Thoracic aorta (tissue), 2 donors: Measurements from ENCODE around the gene HLA-DPB1. TPM values are rescaled to one million over a fixed set of nuclear protein-coding genes. Genes with fewer than 3 reads are reported as not detected.

ENCODE experiments used
- ATAC-seq: fragments of 150-250 bp; one replicate; pipeline ENCODE4 v1.8.0; 2017; ENCODE audit warnings: low read depth; ENCODE audit not compliant: insufficient number of reproducible peaks, low FRiP score
- DNase-seq: peaks from one replicate; pipeline ENCODE4 v3.0.0-alpha.2; 2020; ENCODE audit warnings: low spot score
- H3K27ac ChIP-seq, 2 donors: fragments of 200-600 bp; sonication (generic); 1 replicate in 1 of 2; 2 replicates in 1 of 2; pipeline ENCODE4 v1.5.1; 2016; ENCODE audit warnings: mild to moderate bottlenecking in 2 of 2, moderate library complexity in 2 of 2
- H3K27me3 ChIP-seq: fragments of 200-600 bp; sonication (generic); replicated peaks from 2 replicates; pipeline ENCODE4 v1.6.0; 2016; ENCODE audit warnings: mild to moderate bottlenecking; ENCODE audit not compliant: insufficient read depth
- H3K36me3 ChIP-seq: fragments of 200-600 bp; sonication (generic); one replicate; pipeline ENCODE4 v1.5.1; 2016
- H3K4me1 ChIP-seq, 2 donors: fragments of 200-600 bp; sonication (generic); 1 replicate in 1 of 2; 2 replicates in 1 of 2; pipeline versions ENCODE4 v1.5.1 to v1.6.0; 2016; ENCODE audit warnings: low read depth in 2 of 2, mild to moderate bottlenecking in 1 of 2; ENCODE audit not compliant: control insufficient read depth in 1 of 2
- H3K4me3 ChIP-seq: fragments of 200-600 bp; sonication (generic); 2 replicates; pipeline ENCODE4 v1.5.1; 2016; ENCODE audit warnings: mild to moderate bottlenecking
- H3K9me3 ChIP-seq: fragments of 200-600 bp; sonication (generic); 2 replicates; pipeline ENCODE4 v1.5.1; 2016
- CTCF ChIP-seq: fragments of 200-600 bp; sonication (generic); IDR thresholded peaks from one replicate; pipeline ENCODE4 v1.5.1; 2019; ENCODE audit warnings: antibody characterized with exemption
- total RNA-seq, 2 donors: library from RNA; depleted of rRNA; stranded (reverse); fragments of >200 nt; gene quantifications; one replicate each; pipeline versions ENCODE4 v1.1.0 to v1.2.3, GENCODE V29; 2016

HLA-DPB1 gene
- total RNA-seq, 2 donors from 2014 or later = 78.4 to 112 TPM

- peaks cover 3% of the 10 kb centered on the region for H3K9me3 ChIP-seq
- TF ChIP-seq CTCF = no peak
- H3K36me3 ChIP-seq = no peaks in the 10 kb centered on the region
- H3K27me3 ChIP-seq = peaks cover 4% of the 10 kb centered on the region
- no peak overlapping the region for H3K4me3 ChIP-seq
- no peak for ATAC-seq
- no peak overlapping the region for H3K27ac ChIP-seq
- DNase-seq = no peak
- no peaks in the 10 kb centered on the region for H3K4me1 ChIP-seq
These were observed 41.2 kb upstream of the HLA-DPB1 start for GRCh38 chr6:33034554-33034953.

- Histone ChIP-seq H3K27me3 (peaks cover 4% of the 10 kb centered on the region), H3K9me3 (peaks cover 3% of the 10 kb centered on the region), H3K4me1 (no peaks in the 10 kb centered on the region), H3K36me3 (no peaks in the 10 kb centered on the region), H3K4me3 (no peak overlapping the region), H3K27ac (no peak overlapping the region)
- DNase-seq (no peak), ATAC-seq (no peak)
- TF ChIP-seq CTCF = no peak
These were observed 39.3 kb upstream of the HLA-DPB1 start for GRCh38 chr6:33036535-33036934.

GRCh38 chr6:33040157-33040556 is 35.6 kb upstream of the HLA-DPB1 start:
- TF ChIP-seq CTCF = no peak

GRCh38 chr6:33049323-33050013 is 26.3 kb upstream of the HLA-DPB1 start:
- H3K36me3 ChIP-seq = no peaks in the 10 kb centered on the region
- DNase-seq (no peak), ATAC-seq (no peak)
- H3K4me1 ChIP-seq = no peaks in the 10 kb centered on the region
- no peak for TF ChIP-seq CTCF
- H3K27me3 ChIP-seq = no peaks in the 10 kb centered on the region
- no peaks in the 10 kb centered on the region for H3K9me3 ChIP-seq
- H3K27ac ChIP-seq = no peak overlapping the region
- no peak overlapping the region for H3K4me3 ChIP-seq

More at GRCh38 chr6:33040157-33040556, 35.6 kb upstream of the HLA-DPB1 start:
- Histone ChIP-seq H3K27me3 (no peaks in the 10 kb centered on the region), H3K36me3 (no peaks in the 10 kb centered on the region), H3K27ac (no peak overlapping the region), H3K4me1 (no peaks in the 10 kb centered on the region), H3K4me3 (no peak overlapping the region), H3K9me3 (no peaks in the 10 kb centered on the region)
- DNase-seq (no peak), ATAC-seq (no peak)

DNA sequence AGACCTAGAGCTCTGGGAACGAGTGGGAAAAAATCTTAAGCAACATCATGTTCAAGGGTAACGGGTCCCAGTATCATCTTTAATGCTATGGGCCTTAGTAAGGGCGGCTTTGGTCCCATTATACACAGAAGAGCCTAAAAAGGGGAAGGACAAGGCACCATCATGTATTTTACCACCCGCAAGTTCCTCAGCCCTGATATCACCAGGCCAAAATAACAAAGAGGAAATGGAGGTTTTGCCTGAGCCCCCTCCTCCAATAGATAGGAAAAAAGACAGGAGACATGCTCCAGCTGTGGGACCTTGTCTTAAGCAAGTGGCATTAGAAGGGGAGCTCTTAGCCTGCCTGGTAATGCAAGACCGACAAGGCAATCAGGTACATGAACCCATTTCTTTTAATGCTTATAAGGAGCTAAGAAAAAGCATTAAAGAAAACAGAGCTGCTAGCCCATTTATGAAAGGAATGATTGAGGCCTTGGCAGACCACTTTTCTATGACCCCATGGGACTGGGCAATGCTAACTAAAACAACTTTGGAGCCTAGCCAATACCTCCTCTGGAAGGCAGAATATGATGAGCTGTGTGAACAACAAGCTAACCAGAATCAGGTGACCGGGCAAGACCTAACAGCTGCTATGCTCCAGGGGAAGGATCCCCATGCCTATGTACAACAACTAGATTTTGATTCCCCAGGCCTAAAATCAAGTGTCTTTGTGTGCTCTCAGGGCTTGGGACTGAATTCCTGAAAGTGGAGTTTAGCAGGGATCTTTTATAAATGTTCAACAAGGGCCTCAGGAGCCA is 25.6 kb upstream of the HLA-DPB1 start:
- no peaks in the 10 kb centered on the region for H3K4me1 ChIP-seq
- no peak for DNase-seq
- ATAC-seq = no peak
- no peaks in the 10 kb centered on the region for H3K27me3 ChIP-seq
- no peak overlapping the region for H3K4me3 ChIP-seq
- no peak overlapping the region for H3K27ac ChIP-seq
- H3K36me3 ChIP-seq = no peaks in the 10 kb centered on the region
- no peak for TF ChIP-seq CTCF
- H3K9me3 ChIP-seq = no peaks in the 10 kb centered on the region
